Stimulated activated memory B cell treated with anti-CD40 and anti-IgM and Interleukin-4, amounts not matched to agents 10 μg/mL and 1 μg/mL and 100 μg/mL, for 72 hours (primary cell): ENCODE data around the gene TRIM24.

ENCODE experiments used
- ATAC-seq: fragments of 150-1000 bp; cut with Tn5 transposase; 2 replicates; pipeline ENCODE4 v1.10.0; 2021
- H3K27ac Mint-ChIP-seq: one replicate; pipeline ENCODE4 v1.8.0; 2022; ENCODE audit warnings: mild to moderate bottlenecking, mixed read lengths
- H3K27me3 Mint-ChIP-seq: one replicate; pipeline ENCODE4 v1.8.0; 2022; ENCODE audit warnings: mixed read lengths
- H3K36me3 Mint-ChIP-seq: one replicate; pipeline ENCODE4 v1.8.0; 2022; ENCODE audit warnings: mixed read lengths
- H3K4me1 Mint-ChIP-seq: one replicate; pipeline ENCODE4 v1.8.0; 2022; ENCODE audit warnings: mixed read lengths
- H3K4me3 Mint-ChIP-seq: one replicate; pipeline ENCODE4 v1.8.0; 2022; ENCODE audit warnings: mild to moderate bottlenecking, moderate library complexity, mixed read lengths
- H3K9me3 Mint-ChIP-seq: one replicate; pipeline ENCODE4 v1.8.0; 2022; ENCODE audit warnings: mixed read lengths

Gene TRIM24

GRCh38 chr7:138622841-138623240 lies 162.8 kb downstream of the TRIM24 start:
- no peak overlapping the region for H3K27ac Mint-ChIP-seq
- H3K9me3 Mint-ChIP-seq: no peaks in the 10 kb centered on the region
- H3K27me3 Mint-ChIP-seq: peaks cover 11% of the 10 kb centered on the region
- no peak for ATAC-seq
- peaks cover 6% of the 10 kb centered on the region for H3K4me1 Mint-ChIP-seq
- H3K4me3 Mint-ChIP-seq: no peak overlapping the region
- no peaks in the 10 kb centered on the region for H3K36me3 Mint-ChIP-seq

GRCh38 chr7:138625084-138625848 lies 165.2 kb downstream of the TRIM24 start:
- Mint-ChIP-seq H3K4me3 (no peak overlapping the region), H3K9me3 (no peaks in the 10 kb centered on the region), H3K36me3 (no peaks in the 10 kb centered on the region), H3K27ac (no peak overlapping the region), H3K4me1 (no peaks in the 10 kb centered on the region), H3K27me3 (peaks cover 19% of the 10 kb centered on the region)
- no peak for ATAC-seq

- H3K27me3 Mint-ChIP-seq: peaks cover 20% of the 10 kb centered on the region
- ATAC-seq: no peak
- H3K27ac Mint-ChIP-seq: no peak overlapping the region
- H3K36me3 Mint-ChIP-seq: no peaks in the 10 kb centered on the region
- no peaks in the 10 kb centered on the region for H3K4me1 Mint-ChIP-seq
- no peak overlapping the region for H3K4me3 Mint-ChIP-seq
- no peaks in the 10 kb centered on the region for H3K9me3 Mint-ChIP-seq
Observed at GRCh38 chr7:138625849-138626230, 165.8 kb downstream of the TRIM24 start.

- Mint-ChIP-seq H3K27ac (no peak overlapping the region), H3K27me3 (peaks cover 26% of the 10 kb centered on the region), H3K36me3 (no peaks in the 10 kb centered on the region), H3K4me3 (no peak overlapping the region), H3K9me3 (no peaks in the 10 kb centered on the region), H3K4me1 (no peaks in the 10 kb centered on the region)
- ATAC-seq: no peak
Observed at GRCh38 chr7:138626846-138627245, 166.8 kb downstream of the TRIM24 start.

GRCh38 chr7:138627361-138627760 lies 167.3 kb downstream of the TRIM24 start:
- no peaks in the 10 kb centered on the region for H3K4me1 Mint-ChIP-seq
- no peak overlapping the region for H3K27ac Mint-ChIP-seq
- ATAC-seq: no peak
- H3K36me3 Mint-ChIP-seq: no peaks in the 10 kb centered on the region
- peaks cover 31% of the 10 kb centered on the region for H3K27me3 Mint-ChIP-seq
- no peak overlapping the region for H3K4me3 Mint-ChIP-seq
- no peaks in the 10 kb centered on the region for H3K9me3 Mint-ChIP-seq

GRCh38 chr7:138630059-138630610 lies 170.1 kb downstream of the TRIM24 start:
- Mint-ChIP-seq H3K4me3 (no peak overlapping the region), H3K4me1 (no peaks in the 10 kb centered on the region), H3K27ac (no peak overlapping the region), H3K36me3 (no peaks in the 10 kb centered on the region), H3K9me3 (no peaks in the 10 kb centered on the region), H3K27me3 (peaks cover 36% of the 10 kb centered on the region)
- ATAC-seq: no peak

- H3K27me3 Mint-ChIP-seq: peaks cover 36% of the 10 kb centered on the region
- ATAC-seq: no peak
- no peak overlapping the region for H3K4me3 Mint-ChIP-seq
- no peaks in the 10 kb centered on the region for H3K36me3 Mint-ChIP-seq
- no peaks in the 10 kb centered on the region for H3K4me1 Mint-ChIP-seq
- H3K9me3 Mint-ChIP-seq: no peaks in the 10 kb centered on the region
- no peak overlapping the region for H3K27ac Mint-ChIP-seq
Observed at GRCh38 chr7:138632384-138632783, 172.3 kb downstream of the TRIM24 start.

GRCh38 chr7:138632826-138633602 lies 173.0 kb downstream of the TRIM24 start:
- Mint-ChIP-seq H3K9me3 (no peaks in the 10 kb centered on the region), H3K36me3 (no peaks in the 10 kb centered on the region), H3K4me3 (no peak overlapping the region), H3K4me1 (no peaks in the 10 kb centered on the region), H3K27ac (no peak overlapping the region), H3K27me3 (peaks cover 32% of the 10 kb centered on the region)
- no peak for ATAC-seq
